Dedifferentiated amniotic fluid mesenchymal stem cell (primary cell): Measurements from ENCODE around the gene LRRC27.

Source experiments
- DNase-seq: peaks from one replicate; pipeline ENCODE4 v3.0.0-alpha.2; 2016; ENCODE audit errors: extremely low spot score

LRRC27 gene

GRCh38 chr10:132390170-132390920 lies 58.4 kb downstream of the LRRC27 start:
- peak; percentile 50 for DNase-seq

- no peak for DNase-seq
These were observed 59.1 kb downstream of the LRRC27 start for GRCh38 chr10:132390921-132391675.

- DNase-seq: no peak
These were observed 59.7 kb downstream of the LRRC27 start for GRCh38 chr10:132391676-132392020.

- no peak for DNase-seq
These were observed 60.3 kb downstream of the LRRC27 start for GRCh38 chr10:132392184-132392800.

GRCh38 chr10:132392811-132393694 lies 61.1 kb downstream of the LRRC27 start:
- no peak for DNase-seq

GRCh38 chr10:132393695-132394181 lies 61.7 kb downstream of the LRRC27 start:
- no peak for DNase-seq

- no peak for DNase-seq
These were observed 62.3 kb downstream of the LRRC27 start for GRCh38 chr10:132394201-132394811.

- DNase-seq: no peak
These were observed 63.1 kb downstream of the LRRC27 start for GRCh38 chr10:132394936-132395703.

- DNase-seq: no peak
These were observed 63.9 kb downstream of the LRRC27 start for GRCh38 chr10:132395704-132396493.

GRCh38 chr10:132396494-132397035 lies 64.6 kb downstream of the LRRC27 start:
- DNase-seq: peak; percentile 19

- no peak for DNase-seq
These were observed 65.1 kb downstream of the LRRC27 start, which contains the start of gene PWWP2B for GRCh38 chr10:132397036-132397541. Gene PWWP2B (plus strand): TSS chr10:132397200. CDS start chr10:132397227, 27 bp downstream.

GRCh38 chr10:132397671-132398565 lies 65.9 kb downstream of the LRRC27 start:
- peak; percentile 39 for DNase-seq

GRCh38 chr10:132398566-132398991 lies 66.6 kb downstream of the LRRC27 start:
- no peak for DNase-seq

- DNase-seq: no peak
These were observed 67.4 kb downstream of the LRRC27 start for GRCh38 chr10:132399117-132400035.

GRCh38 chr10:132400041-132400546 lies 68.1 kb downstream of the LRRC27 start:
- no peak for DNase-seq

GRCh38 chr10:132400547-132401151 lies 68.7 kb downstream of the LRRC27 start:
- DNase-seq: no peak
